ENCODE results near the gene ENPP1. TPM values are rescaled to one million over a fixed set of nuclear protein-coding genes. Genes with fewer than 3 reads are reported as not detected.

The ENPP1 gene
- total and polyA plus RNA-seq, 2 experiments from 2014 or later = 34.2 to 53.7 TPM

GRCh38 chr6:131770776-131771175 lies 37.0 kb upstream of the ENPP1 start:
- Histone ChIP-seq H2AFZ (no peak overlapping the region), H3K27ac (no peak overlapping the region), H3K4me2 (ENCODE audit: unreplicated experiment) (no peak overlapping the region), H3K36me3 (ENCODE audit: low read depth) (no peaks in the 10 kb centered on the region), H3K27me3 (replicated peaks; ENCODE audit: insufficient read depth) (no peaks in the 10 kb centered on the region), H3K9me2 (ENCODE audit: insufficient read depth) (no peaks in the 10 kb centered on the region), H3K9ac (no peak overlapping the region), H4K20me1 (ENCODE audit: insufficient read depth) (no peaks in the 10 kb centered on the region), H3K9me3 (ENCODE audit: low read depth) (no peaks in the 10 kb centered on the region), H3K4me3 (no peak overlapping the region), H3K4me1 (ENCODE audit: insufficient read depth) (peaks cover 14% of the 10 kb centered on the region), H3K79me2 (ENCODE audit: insufficient read depth) (no peaks in the 10 kb centered on the region), H3F3A (ENCODE audit: insufficient read depth) (peaks cover 14% of the 10 kb centered on the region)
- in situ Hi-C loops (cut with MboI) = no loop called here
- DNase-seq = no peak
- TF ChIP-seq EZH2phosphoT487 (IDR thresholded peaks at IDR 0.05; ENCODE audit: insufficient read depth, low read depth) (no peak), EZH2 (IDR thresholded peaks at IDR 0.05; ENCODE audit: insufficient read depth, poor library complexity, severe bottlenecking) (no peak)
- WGBS, 2 experiments (ENCODE audit: low coverage in 1 of 2, low lambda C conversion rate in 2 of 2, missing lambda C conversion rate in 2 of 2) = 29 to 38% methylated on average over 1 of the region's 1 CpG

- DNase-seq = no peak
- TF ChIP-seq EZH2 (IDR thresholded peaks at IDR 0.05; ENCODE audit: insufficient read depth, poor library complexity, severe bottlenecking) (no peak), EZH2phosphoT487 (IDR thresholded peaks at IDR 0.05; ENCODE audit: insufficient read depth, low read depth) (no peak)
- in situ Hi-C loops (cut with MboI) = no loop called here
Measured at GRCh38 chr6:131773284-131773950, 34.4 kb upstream of the ENPP1 start.

DNA sequence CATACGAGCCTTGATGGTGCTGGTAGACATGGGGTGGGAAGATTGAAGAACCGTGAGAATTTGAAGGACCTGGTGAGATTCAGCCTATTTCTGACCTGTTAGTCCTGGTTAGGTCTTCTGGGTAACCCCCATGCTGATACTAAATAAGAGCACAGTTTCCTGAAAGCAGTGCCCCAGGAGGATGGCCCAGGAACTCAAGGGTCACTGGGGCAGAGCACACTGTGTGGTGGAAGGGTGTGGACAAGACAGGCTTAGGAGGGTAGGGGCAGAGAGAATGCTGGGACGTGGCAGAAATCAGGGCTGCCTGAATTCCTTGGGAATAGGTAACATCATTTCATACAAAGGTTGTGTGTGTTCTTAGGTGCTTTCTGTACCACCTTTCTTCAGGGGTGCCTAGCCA lies 31.9 kb upstream of the ENPP1 start:
- H4K20me1 ChIP-seq (ENCODE audit: insufficient read depth) = no peaks in the 10 kb centered on the region
- DNase-seq = no peak
- no peaks in the 10 kb centered on the region for H3F3A ChIP-seq (ENCODE audit: insufficient read depth)
- in situ Hi-C loops (cut with MboI) = no loop called here
- H2AFZ ChIP-seq = no peak overlapping the region
- H3K9me2 ChIP-seq (ENCODE audit: insufficient read depth) = no peaks in the 10 kb centered on the region
- no peaks in the 10 kb centered on the region for H3K36me3 ChIP-seq (ENCODE audit: low read depth)
- H3K4me3 ChIP-seq = no peak overlapping the region
- 92 to 93% methylated on average over 3 of the region's 3 CpGs for WGBS, 2 experiments (ENCODE audit: low coverage in 1 of 2, low lambda C conversion rate in 2 of 2, missing lambda C conversion rate in 2 of 2)
- no peak overlapping the region for H3K4me2 ChIP-seq (ENCODE audit: unreplicated experiment)
- no peak overlapping the region for H3K27ac ChIP-seq
- H3K9me3 ChIP-seq (ENCODE audit: low read depth) = no peaks in the 10 kb centered on the region
- H3K4me1 ChIP-seq (ENCODE audit: insufficient read depth) = no peaks in the 10 kb centered on the region; the same call in 1 of the 2 replicates
- H3K27me3 ChIP-seq (replicated peaks; ENCODE audit: insufficient read depth) = no peaks in the 10 kb centered on the region
- H3K79me2 ChIP-seq (ENCODE audit: insufficient read depth) = no peaks in the 10 kb centered on the region
- no peak for TF ChIP-seq EZH2phosphoT487 (IDR thresholded peaks at IDR 0.05; ENCODE audit: insufficient read depth, low read depth)
- no peak for TF ChIP-seq EZH2 (IDR thresholded peaks at IDR 0.05; ENCODE audit: insufficient read depth, poor library complexity, severe bottlenecking)
- H3K9ac ChIP-seq = no peak overlapping the region

More at GRCh38 chr6:131773284-131773950, 34.4 kb upstream of the ENPP1 start:
- H3K4me2 ChIP-seq (ENCODE audit: unreplicated experiment) = no peak overlapping the region
- H3K79me2 ChIP-seq (ENCODE audit: insufficient read depth) = no peaks in the 10 kb centered on the region
- no peaks in the 10 kb centered on the region for H3K27me3 ChIP-seq (replicated peaks; ENCODE audit: insufficient read depth)
- no peak overlapping the region for H3K27ac ChIP-seq
- H3K4me3 ChIP-seq = no peak overlapping the region
- H3K36me3 ChIP-seq (ENCODE audit: low read depth) = no peaks in the 10 kb centered on the region
- no peak overlapping the region for H3K9ac ChIP-seq
- no peaks in the 10 kb centered on the region for H3F3A ChIP-seq (ENCODE audit: insufficient read depth)
- no peaks in the 10 kb centered on the region for H3K9me3 ChIP-seq (ENCODE audit: low read depth)
- 52 to 53% methylated on average over 4 of the region's 4 CpGs for WGBS, 2 experiments (ENCODE audit: low coverage in 1 of 2, low lambda C conversion rate in 2 of 2, missing lambda C conversion rate in 2 of 2)
- no peaks in the 10 kb centered on the region for H4K20me1 ChIP-seq (ENCODE audit: insufficient read depth)
- no peaks in the 10 kb centered on the region for H3K9me2 ChIP-seq (ENCODE audit: insufficient read depth)
- no peak overlapping the region for H2AFZ ChIP-seq
- H3K4me1 ChIP-seq (ENCODE audit: insufficient read depth) = no peaks in the 10 kb centered on the region; the same call in 1 of the 2 replicates

DNA sequence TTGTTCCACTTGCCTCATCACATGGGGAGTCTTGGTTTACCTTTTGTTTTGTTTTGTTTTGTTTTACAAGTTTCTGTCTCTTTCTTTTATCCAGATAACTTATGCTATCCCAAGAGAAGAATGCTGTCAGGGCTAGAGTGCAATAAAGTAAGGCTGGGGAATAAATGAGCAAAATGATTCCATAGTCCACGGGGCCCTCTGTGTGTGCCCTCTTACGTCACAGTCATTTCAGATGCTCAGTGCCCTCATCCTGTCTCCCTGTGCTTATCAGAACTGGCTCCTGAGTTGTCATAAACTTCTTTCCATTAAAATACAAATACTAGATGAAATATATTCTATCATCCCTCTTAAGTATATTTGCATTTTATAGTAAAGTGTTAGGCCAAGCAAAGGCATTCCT lies 30.8 kb upstream of the ENPP1 start:
- Histone ChIP-seq H3K4me1 (ENCODE audit: insufficient read depth) (no peaks in the 10 kb centered on the region; the same call in 1 of the 2 replicates), H3K9ac (no peak overlapping the region), H3K79me2 (ENCODE audit: insufficient read depth) (no peaks in the 10 kb centered on the region), H3K27me3 (replicated peaks; ENCODE audit: insufficient read depth) (no peaks in the 10 kb centered on the region), H3F3A (ENCODE audit: insufficient read depth) (no peaks in the 10 kb centered on the region), H2AFZ (no peak overlapping the region), H4K20me1 (ENCODE audit: insufficient read depth) (no peaks in the 10 kb centered on the region), H3K36me3 (ENCODE audit: low read depth) (no peaks in the 10 kb centered on the region), H3K9me3 (ENCODE audit: low read depth) (no peaks in the 10 kb centered on the region), H3K4me2 (ENCODE audit: unreplicated experiment) (no peak overlapping the region), H3K9me2 (ENCODE audit: insufficient read depth) (no peaks in the 10 kb centered on the region), H3K27ac (no peak overlapping the region), H3K4me3 (no peak overlapping the region)
- DNase-seq = no peak
- in situ Hi-C loops (cut with MboI) = no loop called here
- 51 to 62% methylated on average over 2 of the region's 2 CpGs for WGBS, 2 experiments (ENCODE audit: low coverage in 1 of 2, low lambda C conversion rate in 2 of 2, missing lambda C conversion rate in 2 of 2)
- no peak for TF ChIP-seq EZH2 (IDR thresholded peaks at IDR 0.05; ENCODE audit: insufficient read depth, poor library complexity, severe bottlenecking)
- TF ChIP-seq EZH2phosphoT487 (IDR thresholded peaks at IDR 0.05; ENCODE audit: insufficient read depth, low read depth) = no peak
